HepG2 (cell line): Measurements from ENCODE around the gene EPO. TPM values are rescaled to one million over a fixed set of nuclear protein-coding genes. Genes with fewer than 3 reads are reported as not detected.

Experiments used
- ARHGAP35 ChIP-seq: sonication (generic); formaldehyde crosslinking; IDR thresholded peaks from 2 replicates; pipeline ENCODE4 v1.9.0; 2022; ENCODE audit warnings: mild to moderate bottlenecking, inconsistent platforms, moderate library complexity, missing genetic modification reagents, borderline replicate concordance
- BCL6 ChIP-seq: IDR thresholded peaks from 2 replicates; pipeline ENCODE4 v1.6.1; 2016; ENCODE audit warnings: missing genetic modification reagents, missing compliant biosample characterization
- E2F5 ChIP-seq: sonication (generic); formaldehyde crosslinking; conservative IDR thresholded peaks from 2 replicates; pipeline ENCODE4 v1.4.0; 2020; ENCODE audit warnings: missing genetic modification reagents
- HNF1A ChIP-seq, 2 experiments: sonication (generic) in 1 of 2; formaldehyde crosslinking in 1 of 2; IDR thresholded peaks; 2 replicates each; pipeline versions ENCODE4 v1.4.0 to v1.6.1; 2016 to 2020; ENCODE audit warnings: borderline replicate concordance in 1 of 2, low read depth in 1 of 2, mild to moderate bottlenecking in 1 of 2, missing genetic modification reagents in 1 of 2
- RERE ChIP-seq: IDR thresholded peaks from 2 replicates; pipeline ENCODE4 v1.6.1; 2016; ENCODE audit warnings: low read depth, missing genetic modification reagents, missing compliant biosample characterization
- RFX1 ChIP-seq: fragments of 450-650 bp; IDR thresholded peaks from 2 replicates; pipeline ENCODE4 v1.6.1; 2017
- ZFY ChIP-seq: sonication (generic); formaldehyde crosslinking; IDR thresholded peaks from 2 replicates; pipeline ENCODE4 v1.4.0; 2020; ENCODE audit warnings: missing genetic modification reagents
- ZNF253 ChIP-seq: sonication (generic); formaldehyde crosslinking; IDR thresholded peaks from 2 replicates; pipeline ENCODE4 v1.8.0; 2022; ENCODE audit warnings: mild to moderate bottlenecking, missing genetic modification reagents, borderline replicate concordance
- ZNF263 ChIP-seq: sonication (generic); formaldehyde crosslinking; IDR thresholded peaks from 2 replicates; pipeline ENCODE4 v1.4.0; 2020; ENCODE audit warnings: missing genetic modification reagents
- ZNF350 ChIP-seq: sonication (generic); formaldehyde crosslinking; IDR thresholded peaks from 2 replicates; pipeline ENCODE4 v1.4.0; 2020; ENCODE audit warnings: mild to moderate bottlenecking, low read depth, missing genetic modification reagents, borderline replicate concordance
- ZNF552 ChIP-seq: sonication (generic); formaldehyde crosslinking; IDR thresholded peaks from 2 replicates; pipeline ENCODE4 v1.9.0; 2022; ENCODE audit warnings: missing genetic modification reagents, mild to moderate bottlenecking, borderline replicate concordance
- ZSCAN29 ChIP-seq: sonication (generic); formaldehyde crosslinking; conservative IDR thresholded peaks from 2 replicates; pipeline ENCODE4 v1.4.0; 2020; ENCODE audit warnings: mild to moderate bottlenecking, missing genetic modification reagents
- polyA plus RNA-seq, 8 experiments: library from polyadenylated mRNA; depleted of rRNA in 3 of 8; stranded (reverse) in 7 of 8; unstranded in 1 of 8; fragments of >200 nt; fragmentation: Illumina TruSeq in 4 of 8; extraction: Trizol in 4 of 8; gene quantifications; 2 replicates each; pipeline versions ENCODE4 v1.2.1 to v1.2.3, GENCODE V29; 2011 to 2016; ENCODE audit warnings: low read depth in 4 of 8, missing spikeins in 1 of 8, mixed read lengths in 1 of 8; ENCODE audit not compliant: insufficient read depth in 1 of 8
- total RNA-seq, 5 experiments: library from RNA; depleted of rRNA; stranded (reverse); fragments of >200 nt; fragmentation: Illumina TruSeq; extraction: Trizol; gene quantifications; 2 replicates each; pipeline ENCODE4 v1.2.3, GENCODE V29; 2016; ENCODE audit warnings: low read depth in 1 of 5
- TF ChIP-seq, protein P1 (sequence below): sonication (generic); formaldehyde crosslinking; IDR thresholded peaks from 2 replicates; pipeline ENCODE4 v1.4.0; 2020; ENCODE audit warnings: missing genetic modification reagents, borderline replicate concordance

EPO gene
- total and polyA plus RNA-seq, 2 of the 13 experiments (the other 11 are each of a cell fraction or from before 2014, with no cell fraction given): 10.3 to 25.7 TPM

- no peak for TF ChIP-seq RERE
- TF ChIP-seq ZNF552: no peak
- no peak for TF ChIP-seq E2F5
- TF ChIP-seq ZFY (CRISPR knock-in tag): peak; percentile 82
- no peak for TF ChIP-seq HNF1A (IDR thresholded peaks at IDR 0.05; ENCODE audit: low read depth)
- no peak for TF ChIP-seq HNF1A (CRISPR knock-in tag; IDR thresholded peaks at IDR 0.05; ENCODE audit: borderline replicate concordance)
- TF ChIP-seq BCL6 (CRISPR knock-in tag): no peak
- no peak for TF ChIP-seq ZNF253
- TF ChIP-seq ARHGAP35 (CRISPR knock-in tag): no peak
- TF ChIP-seq, protein P1, sequence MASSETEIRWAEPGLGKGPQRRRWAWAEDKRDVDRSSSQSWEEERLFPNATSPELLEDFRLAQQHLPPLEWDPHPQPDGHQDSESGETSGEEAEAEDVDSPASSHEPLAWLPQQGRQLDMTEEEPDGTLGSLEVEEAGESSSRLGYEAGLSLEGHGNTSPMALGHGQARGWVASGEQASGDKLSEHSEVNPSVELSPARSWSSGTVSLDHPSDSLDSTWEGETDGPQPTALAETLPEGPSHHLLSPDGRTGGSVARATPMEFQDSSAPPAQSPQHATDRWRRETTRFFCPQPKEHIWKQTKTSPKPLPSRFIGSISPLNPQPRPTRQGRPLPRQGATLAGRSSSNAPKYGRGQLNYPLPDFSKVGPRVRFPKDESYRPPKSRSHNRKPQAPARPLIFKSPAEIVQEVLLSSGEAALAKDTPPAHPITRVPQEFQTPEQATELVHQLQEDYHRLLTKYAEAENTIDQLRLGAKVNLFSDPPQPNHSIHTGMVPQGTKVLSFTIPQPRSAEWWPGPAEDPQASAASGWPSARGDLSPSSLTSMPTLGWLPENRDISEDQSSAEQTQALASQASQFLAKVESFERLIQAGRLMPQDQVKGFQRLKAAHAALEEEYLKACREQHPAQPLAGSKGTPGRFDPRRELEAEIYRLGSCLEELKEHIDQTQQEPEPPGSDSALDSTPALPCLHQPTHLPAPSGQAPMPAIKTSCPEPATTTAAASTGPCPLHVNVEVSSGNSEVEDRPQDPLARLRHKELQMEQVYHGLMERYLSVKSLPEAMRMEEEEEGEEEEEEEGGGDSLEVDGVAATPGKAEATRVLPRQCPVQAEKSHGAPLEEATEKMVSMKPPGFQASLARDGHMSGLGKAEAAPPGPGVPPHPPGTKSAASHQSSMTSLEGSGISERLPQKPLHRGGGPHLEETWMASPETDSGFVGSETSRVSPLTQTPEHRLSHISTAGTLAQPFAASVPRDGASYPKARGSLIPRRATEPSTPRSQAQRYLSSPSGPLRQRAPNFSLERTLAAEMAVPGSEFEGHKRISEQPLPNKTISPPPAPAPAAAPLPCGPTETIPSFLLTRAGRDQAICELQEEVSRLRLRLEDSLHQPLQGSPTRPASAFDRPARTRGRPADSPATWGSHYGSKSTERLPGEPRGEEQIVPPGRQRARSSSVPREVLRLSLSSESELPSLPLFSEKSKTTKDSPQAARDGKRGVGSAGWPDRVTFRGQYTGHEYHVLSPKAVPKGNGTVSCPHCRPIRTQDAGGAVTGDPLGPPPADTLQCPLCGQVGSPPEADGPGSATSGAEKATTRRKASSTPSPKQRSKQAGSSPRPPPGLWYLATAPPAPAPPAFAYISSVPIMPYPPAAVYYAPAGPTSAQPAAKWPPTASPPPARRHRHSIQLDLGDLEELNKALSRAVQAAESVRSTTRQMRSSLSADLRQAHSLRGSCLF (CRISPR knock-in tag): no peak
- TF ChIP-seq ZNF350 (CRISPR knock-in tag): 0 out of 2 replicates have a peak, but pooled peaks have one; percentile 38
- TF ChIP-seq ZNF263 (CRISPR knock-in tag): peak; percentile 38; the same call in 1 of the 2 replicates
- TF ChIP-seq RFX1: no peak
- TF ChIP-seq ZSCAN29 (CRISPR knock-in tag): no peak
Measured at GRCh38 chr7:100706672-100707311, 13.5 kb upstream of the EPO start (continued).
